HepG2 (cell line): ENCODE results near the gene SRSF1. TPM values are rescaled to one million over a fixed set of nuclear protein-coding genes. Genes with fewer than 3 reads are reported as not detected.
A peak's percentile ranks its signal among the peaks of the same experiment; 100 is the strongest.

ENCODE experiments used
- DDIT3 ChIP-seq: sonication (generic); formaldehyde crosslinking; IDR thresholded peaks from 2 replicates; pipeline ENCODE4 v1.4.0; 2020; ENCODE audit warnings: mild to moderate bottlenecking, missing genetic modification reagents
- E2F1 ChIP-seq: sonication (generic); formaldehyde crosslinking; IDR thresholded peaks from 2 replicates; pipeline ENCODE4 v1.5.0; 2020; ENCODE audit warnings: missing genetic modification reagents
- FOSL1 ChIP-seq: sonication (generic); formaldehyde crosslinking; IDR thresholded peaks from 2 replicates; pipeline ENCODE4 v1.9.0; 2021; ENCODE audit warnings: missing genetic modification reagents, borderline replicate concordance
- GLI4 ChIP-seq: sonication (generic); formaldehyde crosslinking; IDR thresholded peaks from 2 replicates; pipeline ENCODE4 v1.5.1; 2020; ENCODE audit warnings: missing genetic modification reagents, mild to moderate bottlenecking, moderate library complexity, borderline replicate concordance
- GPBP1L1 ChIP-seq: sonication (generic); formaldehyde crosslinking; IDR thresholded peaks from 2 replicates; pipeline ENCODE4 v1.5.0; 2020; ENCODE audit warnings: mild to moderate bottlenecking, missing genetic modification reagents
- HBP1 ChIP-seq: IDR thresholded peaks from 2 replicates; pipeline ENCODE4 v1.6.1; 2016; ENCODE audit warnings: low read depth, control low read depth
- HDAC6 ChIP-seq: fragments of 200-600 bp; sonication (generic); IDR thresholded peaks from 2 replicates; pipeline ENCODE4 v1.7.0; 2017; ENCODE audit warnings: mild to moderate bottlenecking, antibody characterized with exemption, low read length, low read depth
- JUN ChIP-seq: sonication (generic); formaldehyde crosslinking; IDR thresholded peaks from 2 replicates; pipeline ENCODE4 v1.4.0; 2020; ENCODE audit warnings: mild to moderate bottlenecking, missing genetic modification reagents
- NKX3-1 ChIP-seq: sonication (generic); formaldehyde crosslinking; IDR thresholded peaks from 2 replicates; pipeline ENCODE4 v1.5.0; 2020; ENCODE audit warnings: missing genetic modification reagents
- NR2F2 ChIP-seq: IDR thresholded peaks from 2 replicates; pipeline ENCODE4 v1.6.1; 2012; ENCODE audit warnings: low read depth, inconsistent platforms, borderline replicate concordance
- SAP130 ChIP-seq: IDR thresholded peaks from 2 replicates; pipeline ENCODE4 v1.6.1; 2016; ENCODE audit warnings: low read depth
- SSRP1 ChIP-seq: IDR thresholded peaks from 2 replicates; pipeline ENCODE4 v1.6.1; 2016; ENCODE audit warnings: control low read depth
- TCF7L2 ChIP-seq: IDR thresholded peaks from 2 replicates; pipeline ENCODE4 v1.6.1; 2011; ENCODE audit warnings: mild to moderate bottlenecking, low read depth, low read length, moderate library complexity
- ZBTB4 ChIP-seq: sonication (generic); formaldehyde crosslinking; IDR thresholded peaks from 2 replicates; pipeline ENCODE4 v1.4.0; 2020; ENCODE audit warnings: missing genetic modification reagents, mild to moderate bottlenecking, borderline replicate concordance
- ZNF614 ChIP-seq: IDR thresholded peaks from 2 replicates; pipeline ENCODE4 v1.6.1; 2018; ENCODE audit warnings: missing biosample characterization, missing genetic modification reagents, inconsistent platforms, borderline replicate concordance
- ZNF720 ChIP-seq: sonication (generic); formaldehyde crosslinking; IDR thresholded peaks from 2 replicates; pipeline ENCODE4 v1.4.0; 2020; ENCODE audit warnings: missing genetic modification reagents
- ZNF772 ChIP-seq: sonication (generic); formaldehyde crosslinking; IDR thresholded peaks from 2 replicates; pipeline ENCODE4 v1.5.0; 2020; ENCODE audit warnings: mild to moderate bottlenecking, missing genetic modification reagents
- ZNF788 ChIP-seq: sonication (generic); formaldehyde crosslinking; IDR thresholded peaks from 2 replicates; pipeline ENCODE4 v1.5.0; 2020; ENCODE audit warnings: mild to moderate bottlenecking, missing genetic modification reagents, borderline replicate concordance
- polyA plus RNA-seq, 8 experiments: library from polyadenylated mRNA; depleted of rRNA in 3 of 8; stranded (reverse) in 7 of 8; unstranded in 1 of 8; fragments of >200 nt; fragmentation: Illumina TruSeq in 4 of 8; extraction: Trizol in 4 of 8; gene quantifications; 2 replicates each; pipeline versions ENCODE4 v1.2.1 to v1.2.3, GENCODE V29; 2011 to 2016; ENCODE audit warnings: low read depth in 4 of 8, missing spikeins in 1 of 8, mixed read lengths in 1 of 8; ENCODE audit not compliant: insufficient read depth in 1 of 8
- total RNA-seq, 5 experiments: library from RNA; depleted of rRNA; stranded (reverse); fragments of >200 nt; fragmentation: Illumina TruSeq; extraction: Trizol; gene quantifications; 2 replicates each; pipeline ENCODE4 v1.2.3, GENCODE V29; 2016; ENCODE audit warnings: low read depth in 1 of 5

Gene SRSF1
- total and polyA plus RNA-seq, 2 of the 13 experiments (the other 11 are each of a cell fraction or from before 2014, with no cell fraction given), result 142 to 445 TPM

- TF ChIP-seq GPBP1L1, result no peak
- TF ChIP-seq TCF7L2, result no peak
- TF ChIP-seq ZNF772 (CRISPR knock-in tag), result no peak
- TF ChIP-seq E2F1 (CRISPR knock-in tag), result peak; percentile 42; the same call in 1 of the 2 replicates
- no peak for TF ChIP-seq SSRP1 (CRISPR knock-in tag)
- no peak for TF ChIP-seq FOSL1 (CRISPR knock-in tag)
- TF ChIP-seq HBP1 (CRISPR knock-in tag), result no peak
- TF ChIP-seq HDAC6, result no peak
- TF ChIP-seq DDIT3 (CRISPR knock-in tag), result no peak
- TF ChIP-seq ZNF720 (CRISPR knock-in tag), result no peak
- TF ChIP-seq ZNF788 (CRISPR knock-in tag), result 0 out of 2 replicates have a peak, but pooled peaks have one; percentile 3
- no peak for TF ChIP-seq ZNF614 (CRISPR knock-in tag)
- TF ChIP-seq SAP130, result peak; percentile 43
- 0 out of 2 replicates have a peak, but pooled peaks have one; percentile 4 for TF ChIP-seq JUN
- no peak for TF ChIP-seq NKX3-1 (CRISPR knock-in tag)
- 0 out of 2 replicates have a peak, but pooled peaks have one; percentile 41 for TF ChIP-seq ZBTB4
- no peak for TF ChIP-seq NR2F2
- TF ChIP-seq GLI4 (CRISPR knock-in tag), result peak; percentile 30; the same call in 1 of the 2 replicates
Measured at GRCh38 chr17:57987581-57988300, 19.3 kb downstream of the SRSF1 start, which contains the start of gene VEZF1 (continued).
